SK-N-SH treated with all-trans-retinoic acid at 6 μM for 48 hours (cell line): ENCODE measurements around the gene SYTL3.

Experiments used
- ATAC-seq: fragments of 200-7000 bp; cut with Tn5 transposase; 3 replicates; pipeline ENCODE4 v1.9.1; 2020; ENCODE audit warnings: mild to moderate bottlenecking, moderate library complexity
- ARNTL ChIP-seq: fragments of 450-650 bp; formaldehyde crosslinking; IDR thresholded peaks from 2 replicates; pipeline ENCODE4 v1.5.0; 2020; ENCODE audit warnings: low read depth, mild to moderate bottlenecking, moderate library complexity, borderline replicate concordance
- BACH2 ChIP-seq: fragments of 250-450 bp; sonication (Bioruptor Pico); IDR thresholded peaks from 2 replicates; pipeline ENCODE4 v1.9.0; 2021; ENCODE audit warnings: mild to moderate bottlenecking, borderline replicate concordance
- CSDC2 ChIP-seq: fragments of 250-450 bp; sonication (Bioruptor Pico); IDR thresholded peaks from 2 replicates; pipeline ENCODE4 v1.5.0; 2020; ENCODE audit warnings: mild to moderate bottlenecking, moderate library complexity
- CSRNP3 ChIP-seq: fragments of 250-450 bp; sonication (Bioruptor Pico); IDR thresholded peaks from 2 replicates; pipeline ENCODE4 v1.5.1; 2021; ENCODE audit warnings: mild to moderate bottlenecking, moderate library complexity
- ESRRG ChIP-seq: fragments of 250-450 bp; sonication (Bioruptor Pico); IDR thresholded peaks from 2 replicates; pipeline ENCODE4 v1.6.1; 2021; ENCODE audit warnings: mild to moderate bottlenecking
- GLIS3 ChIP-seq: fragments of 250-450 bp; sonication (Bioruptor Pico); IDR thresholded peaks from 2 replicates; pipeline ENCODE4 v1.5.0; 2020; ENCODE audit warnings: mild to moderate bottlenecking, moderate library complexity
- ISL1 ChIP-seq: fragments of 250-450 bp; sonication (Bioruptor Pico); IDR thresholded peaks from 2 replicates; pipeline ENCODE4 v2.1.2; 2022; ENCODE audit warnings: mild to moderate bottlenecking, moderate library complexity
- OSR1 ChIP-seq: fragments of 250-450 bp; sonication (Bioruptor Pico); IDR thresholded peaks from 2 replicates; pipeline ENCODE4 v1.8.0; 2022; ENCODE audit warnings: moderate library complexity, mild to moderate bottlenecking, inconsistent platforms
- PATZ1 ChIP-seq: fragments of 250-450 bp; sonication (Bioruptor Pico); IDR thresholded peaks from 2 replicates; pipeline ENCODE4 v1.8.0; 2020; ENCODE audit warnings: mild to moderate bottlenecking, moderate library complexity, borderline replicate concordance
- POU6F1 ChIP-seq: fragments of 250-450 bp; sonication (Bioruptor Pico); IDR thresholded peaks from 2 replicates; pipeline ENCODE4 v1.8.0; 2021; ENCODE audit warnings: low read depth, mild to moderate bottlenecking, moderate library complexity, borderline replicate concordance
- PPARA ChIP-seq: fragments of 250-450 bp; sonication (Bioruptor Pico); IDR thresholded peaks from 2 replicates; pipeline ENCODE4 v1.5.0; 2020; ENCODE audit warnings: mild to moderate bottlenecking, borderline replicate concordance
- RARB ChIP-seq: fragments of 250-450 bp; sonication (Bioruptor Pico); IDR thresholded peaks from 2 replicates; pipeline ENCODE4 v1.8.0; 2021; ENCODE audit warnings: mild to moderate bottlenecking, moderate library complexity
- SNAI2 ChIP-seq: fragments of 250-450 bp; sonication (Bioruptor Pico); IDR thresholded peaks from 2 replicates; pipeline ENCODE4 v1.5.0; 2020; ENCODE audit warnings: mild to moderate bottlenecking, moderate library complexity
- TOX ChIP-seq: fragments of 250-450 bp; sonication (Bioruptor Pico); IDR thresholded peaks from 2 replicates; pipeline ENCODE4 v1.8.0; 2021; ENCODE audit warnings: mild to moderate bottlenecking, moderate library complexity, borderline replicate concordance
- TSHZ2 ChIP-seq: fragments of 250-450 bp; sonication (Bioruptor Pico); IDR thresholded peaks from 2 replicates; pipeline ENCODE4 v1.5.0; 2020; ENCODE audit warnings: mild to moderate bottlenecking, moderate library complexity
- ZC3H10 ChIP-seq: fragments of 250-450 bp; sonication (Bioruptor Pico); IDR thresholded peaks from 2 replicates; pipeline ENCODE4 v1.5.1; 2021; ENCODE audit warnings: mild to moderate bottlenecking, moderate library complexity
- ZFP30 ChIP-seq: fragments of 450-650 bp; formaldehyde crosslinking; IDR thresholded peaks from 2 replicates; pipeline ENCODE4 v1.5.0; 2022; ENCODE audit warnings: mild to moderate bottlenecking, moderate library complexity
- ZNF70 ChIP-seq: fragments of 450-650 bp; formaldehyde crosslinking; IDR thresholded peaks from 2 replicates; pipeline ENCODE4 v1.5.0; 2020; ENCODE audit warnings: mild to moderate bottlenecking, moderate library complexity
- ZNF8 ChIP-seq: fragments of 450-650 bp; formaldehyde crosslinking; IDR thresholded peaks from 2 replicates; pipeline ENCODE4 v1.5.0; 2020; ENCODE audit warnings: mild to moderate bottlenecking, moderate library complexity

SYTL3 gene

GRCh38 chr6:158627940-158628211 is 22.0 kb upstream of the SYTL3 start:
- TF ChIP-seq CSRNP3 (CRISPR knock-in tag): no peak
- TF ChIP-seq GLIS3: no peak
- TF ChIP-seq OSR1 (CRISPR knock-in tag): no peak
- no peak for TF ChIP-seq TOX
- TF ChIP-seq, all 23 proteins: peak for 0
- ATAC-seq: no peak

GRCh38 chr6:158628542-158628941 is 21.3 kb upstream of the SYTL3 start:
- ATAC-seq: no peak
- no peak for TF ChIP-seq ZFP30 (CRISPR knock-in tag)
- no peak for TF ChIP-seq POU6F1 (CRISPR knock-in tag)
- TF ChIP-seq RARB (CRISPR knock-in tag): no peak
- no peak for TF ChIP-seq ZNF8 (CRISPR knock-in tag)
- TF ChIP-seq SNAI2 (CRISPR knock-in tag): no peak

GRCh38 chr6:158629367-158630221 is 20.3 kb upstream of the SYTL3 start:
- no peak for ATAC-seq
- TF ChIP-seq CSDC2 (no peak), ZC3H10 (CRISPR knock-in tag) (no peak), OSR1 (CRISPR knock-in tag) (no peak), POU6F1 (CRISPR knock-in tag) (no peak), PPARA (no peak), TSHZ2 (CRISPR knock-in tag) (no peak), ZNF8 (CRISPR knock-in tag) (no peak), ESRRG (CRISPR knock-in tag) (no peak), BACH2 (CRISPR knock-in tag) (no peak), TOX (no peak), GLIS3 (no peak), ZNF70 (CRISPR knock-in tag) (no peak), ARNTL (CRISPR knock-in tag) (no peak), ISL1 (CRISPR knock-in tag) (no peak), SNAI2 (CRISPR knock-in tag) (no peak)

- peak; percentile 21 for ATAC-seq
- TF ChIP-seq ZNF70 (CRISPR knock-in tag) (no peak), ZNF8 (CRISPR knock-in tag) (no peak), POU6F1 (CRISPR knock-in tag) (no peak), ZFP30 (CRISPR knock-in tag) (no peak), PATZ1 (CRISPR knock-in tag) (no peak), SNAI2 (CRISPR knock-in tag) (no peak), ISL1 (CRISPR knock-in tag) (no peak)
- TF ChIP-seq, all 23 proteins: peak for 0
Measured at GRCh38 chr6:158630938-158631616, 18.8 kb upstream of the SYTL3 start.
